HG03159 (cell line): ENCODE results near the gene SIM1.

Experiments used
- ATAC-seq: cut with Tn5 transposase; IDR thresholded peaks from one replicate; pipeline ENCODE4 v1.9.1; 2021; ENCODE audit warnings: mild to moderate bottlenecking, moderate library complexity; ENCODE audit not compliant: unreplicated experiment

SIM1 gene

DNA sequence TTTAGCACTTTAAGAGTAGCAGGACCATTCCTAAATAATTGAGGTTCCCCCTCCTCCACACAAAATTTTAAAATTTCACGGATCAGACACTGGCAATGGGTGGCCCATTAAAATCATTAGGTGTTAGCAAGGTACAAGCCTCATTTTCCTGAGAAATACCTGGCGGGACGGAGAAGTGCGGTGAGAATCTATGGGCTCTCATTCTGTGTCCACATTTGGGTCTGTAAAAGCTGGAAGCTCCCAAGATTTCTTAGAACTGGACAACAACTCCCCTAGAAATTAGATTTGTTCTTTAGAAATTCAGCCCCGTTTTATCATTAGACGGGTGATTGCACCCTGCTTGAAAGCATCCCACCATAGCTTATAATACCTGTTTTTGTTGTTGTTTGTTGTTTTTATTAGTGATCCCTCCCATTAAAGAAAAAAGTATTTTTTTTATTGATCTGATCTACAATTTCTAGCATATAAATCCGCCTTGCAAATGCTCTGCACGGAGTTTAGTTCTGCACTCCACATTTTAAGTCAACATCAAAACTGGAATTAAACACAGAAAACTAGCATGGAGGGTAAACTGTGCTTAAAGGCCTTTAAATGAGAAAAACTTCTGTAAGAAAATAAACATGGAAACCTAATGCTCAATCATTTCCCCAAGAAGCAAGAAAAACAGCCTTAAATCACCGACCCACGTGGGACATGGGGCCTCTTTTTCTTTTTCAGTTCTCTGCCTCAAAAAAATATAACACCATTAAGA is 5.7 kb downstream of the SIM1 start:
- no peak for ATAC-seq

GRCh38 chr6:100457311-100457990 is 7.3 kb downstream of the SIM1 start:
- no peak for ATAC-seq

GRCh38 chr6:100456908-100457235 is 7.8 kb downstream of the SIM1 start:
- no peak for ATAC-seq

DNA sequence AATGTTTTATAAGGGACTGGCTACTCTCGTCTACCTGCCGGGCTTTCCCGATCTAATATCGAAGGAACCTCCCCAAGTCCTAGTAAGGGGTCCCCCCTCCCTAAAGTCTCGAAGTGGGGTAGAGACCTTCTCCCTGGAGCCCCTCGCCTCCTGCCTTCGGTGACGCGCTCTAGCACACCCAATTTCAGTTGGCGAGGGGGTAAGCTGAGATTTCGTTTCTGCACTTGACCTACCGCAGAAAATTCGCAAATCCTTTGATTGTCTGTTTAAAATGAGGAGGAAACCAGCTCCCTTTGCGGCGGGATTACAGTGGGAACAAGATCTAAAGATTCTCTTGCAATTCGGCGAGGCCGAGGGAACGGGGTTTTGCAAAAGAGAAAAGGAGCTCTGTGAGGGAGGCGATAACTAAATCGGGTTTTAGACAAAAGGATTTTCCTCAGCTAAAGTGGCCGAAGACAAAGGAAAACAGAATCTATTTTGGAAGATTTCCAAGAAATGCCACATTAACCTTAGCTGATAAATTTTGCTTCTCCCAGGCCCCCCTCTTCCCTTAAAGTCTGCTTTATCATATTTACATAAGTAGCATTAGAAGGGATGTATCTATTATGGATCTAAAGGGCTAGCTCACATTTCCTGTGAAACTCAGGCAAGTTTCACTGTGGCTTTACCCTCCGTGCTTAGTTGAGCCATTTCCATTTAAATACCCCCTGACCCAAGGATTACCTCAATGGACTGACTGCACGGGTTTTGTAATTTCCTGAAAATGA is 8.4 kb downstream of the SIM1 start:
- no peak for ATAC-seq

DNA sequence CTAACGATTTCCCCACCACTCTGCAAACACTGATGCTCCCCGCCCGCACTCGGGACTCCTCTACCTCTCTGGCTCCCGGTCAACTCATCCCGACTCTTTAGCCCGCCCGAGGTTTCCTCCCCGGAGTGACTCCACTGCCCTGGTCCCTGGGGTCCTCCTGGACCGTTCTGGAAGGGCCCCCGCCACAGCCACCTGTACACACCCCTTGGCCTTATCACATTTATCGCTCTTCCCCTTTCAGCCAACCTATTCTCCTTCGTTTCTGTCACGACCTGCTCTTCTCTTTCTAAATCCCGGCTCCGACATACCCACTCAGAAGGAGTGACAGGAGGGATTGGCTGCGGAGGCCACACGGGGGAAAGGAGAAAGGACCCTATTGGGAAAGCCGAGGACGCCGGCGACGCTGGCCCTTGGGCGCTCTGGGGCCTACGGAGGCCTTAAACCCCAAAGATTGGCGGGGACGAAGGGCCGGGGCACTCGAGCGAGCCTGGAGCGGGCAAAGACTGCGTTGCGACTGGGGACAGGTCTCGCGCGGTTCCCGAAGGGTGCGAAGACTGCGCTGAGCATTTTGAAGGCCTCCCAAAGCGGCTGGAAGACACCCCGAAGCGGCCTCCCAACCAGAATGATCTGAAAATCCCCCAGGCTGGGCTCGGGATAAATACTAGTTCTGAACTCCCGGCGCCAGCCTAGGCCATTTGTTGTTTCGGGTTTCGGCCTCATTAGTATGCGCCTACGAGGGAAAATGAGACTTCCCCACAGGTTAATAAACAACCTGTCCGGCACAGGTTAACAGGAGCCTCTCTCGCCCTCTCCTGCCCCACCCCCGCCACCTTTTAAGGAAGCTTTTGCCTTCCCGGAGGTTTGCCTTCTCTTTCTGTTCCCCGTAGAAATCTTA is 9.2 kb downstream of the SIM1 start:
- no peak for ATAC-seq

DNA sequence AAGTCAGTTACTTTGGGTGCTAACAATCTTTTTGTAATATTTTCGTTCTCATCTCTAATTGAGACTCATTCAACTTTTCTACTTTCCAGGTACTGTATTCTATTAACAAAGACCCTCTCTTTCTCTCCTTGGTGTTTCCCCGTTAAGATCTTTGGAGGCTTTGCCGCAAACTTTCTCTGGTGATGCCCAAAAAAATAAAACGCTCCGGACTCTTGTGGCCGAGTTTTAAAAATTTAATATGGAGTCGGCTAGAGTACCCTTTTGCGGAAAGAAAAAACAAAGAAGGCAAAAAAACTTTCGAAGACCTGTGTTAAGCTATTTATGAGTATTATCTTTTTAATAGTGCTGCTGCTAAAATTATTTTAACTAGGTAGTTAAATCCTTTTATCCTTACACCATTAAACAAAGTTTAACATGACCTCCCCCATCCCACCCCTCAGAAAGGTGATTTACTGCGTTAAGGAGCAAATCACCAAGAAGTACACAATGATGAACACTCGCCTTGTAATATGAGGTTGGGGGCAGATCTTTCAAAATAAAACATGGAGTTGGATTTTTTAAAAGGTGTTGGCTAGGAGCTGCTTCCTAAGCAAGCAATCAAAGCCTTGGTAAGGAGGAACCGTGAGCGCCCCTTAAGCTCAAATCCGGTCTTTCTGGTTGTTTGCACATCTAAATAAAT is 10.0 kb downstream of the SIM1 start:
- ATAC-seq: no peak

DNA sequence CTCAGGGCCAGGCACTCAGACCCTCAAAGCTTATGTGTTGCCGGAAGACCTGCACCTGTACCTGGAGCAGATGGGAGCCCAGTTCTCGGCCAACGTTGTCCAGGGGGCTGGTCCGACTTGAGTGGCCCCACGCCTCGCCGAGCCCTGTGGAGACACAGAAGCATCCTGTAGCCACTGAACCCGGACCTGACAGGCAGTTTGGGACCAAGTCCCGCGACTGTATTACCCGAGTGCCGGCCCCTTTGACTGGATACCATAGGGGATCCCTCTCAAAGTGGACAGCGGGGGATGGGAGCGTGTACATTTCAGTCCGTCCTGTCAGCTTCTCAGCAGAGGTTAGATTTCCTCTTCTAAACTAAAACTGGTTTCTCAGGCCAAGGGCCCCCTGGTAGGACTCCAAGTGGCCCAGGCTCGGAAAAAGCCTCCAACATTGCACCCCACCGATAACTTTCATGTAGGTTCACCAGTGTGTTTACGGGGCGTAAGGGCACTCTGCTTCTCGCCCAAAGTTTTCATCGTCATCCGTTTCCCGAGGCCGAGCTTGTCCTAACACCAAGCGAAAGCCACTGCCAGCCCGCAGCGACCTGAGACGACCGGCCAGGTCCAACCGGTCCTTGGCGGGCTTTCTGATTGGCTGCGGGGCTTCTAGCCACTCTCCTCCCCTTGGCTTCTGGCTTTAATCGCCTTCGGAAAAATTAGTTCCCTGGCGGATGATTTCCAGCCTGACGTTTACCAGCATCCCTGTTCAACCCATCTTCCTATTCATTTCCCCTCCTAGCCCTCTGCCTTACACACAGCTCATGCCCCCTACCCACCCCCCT is 10.8 kb downstream of the SIM1 start:
- no peak for ATAC-seq

GRCh38 chr6:100452998-100453397 is 11.7 kb downstream of the SIM1 start:
- no peak for ATAC-seq

DNA sequence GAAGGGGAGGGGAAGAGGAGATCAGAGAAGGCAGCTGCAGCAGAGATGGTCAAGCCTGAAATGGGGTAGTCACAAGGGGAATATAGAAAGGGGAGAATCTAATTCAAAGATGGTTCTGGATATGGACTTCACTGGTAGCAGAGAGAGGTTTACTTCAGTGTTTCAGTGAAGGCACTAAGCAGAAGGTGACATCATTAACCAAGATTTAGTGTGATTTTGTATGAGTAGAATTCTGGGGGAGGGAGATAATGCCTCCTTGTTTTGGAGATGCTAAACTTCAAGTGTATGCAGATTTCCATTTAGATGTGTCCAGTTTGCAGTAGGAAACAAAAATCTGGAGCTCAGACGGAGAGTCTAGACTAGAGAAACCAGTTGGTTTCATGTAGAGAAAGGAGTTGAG is 13.1 kb downstream of the SIM1 start:
- ATAC-seq: no peak

- no peak for ATAC-seq
Observed at GRCh38 chr6:100449239-100449691, 15.5 kb downstream of the SIM1 start.

- ATAC-seq: no peak
Observed at GRCh38 chr6:100447900-100448748, 16.6 kb downstream of the SIM1 start.

GRCh38 chr6:100447081-100447899 is 17.4 kb downstream of the SIM1 start:
- no peak for ATAC-seq

GRCh38 chr6:100446115-100447080 is 18.3 kb downstream of the SIM1 start:
- no peak for ATAC-seq

GRCh38 chr6:100445512-100445911 is 19.2 kb downstream of the SIM1 start:
- no peak for ATAC-seq

DNA sequence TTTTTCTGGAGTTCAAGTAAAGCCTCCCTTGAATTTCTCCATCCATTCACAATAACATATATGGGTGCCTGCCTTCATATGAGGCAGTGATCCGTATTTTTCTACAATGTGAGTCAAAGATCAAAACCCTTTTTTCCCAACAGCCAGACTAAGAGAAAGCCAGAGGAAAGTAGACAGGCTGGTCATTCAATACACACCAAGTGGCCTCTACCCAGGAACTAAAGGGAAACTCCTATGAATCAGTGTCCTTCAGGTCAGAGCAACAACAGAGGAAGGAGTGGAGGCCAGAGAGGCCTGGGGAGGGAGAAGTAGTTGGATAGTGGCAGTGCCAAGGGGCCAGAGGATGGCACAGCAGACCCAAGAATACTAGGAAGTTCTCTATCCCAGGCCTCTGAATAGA is 23.8 kb downstream of the SIM1 start:
- no peak for ATAC-seq

DNA sequence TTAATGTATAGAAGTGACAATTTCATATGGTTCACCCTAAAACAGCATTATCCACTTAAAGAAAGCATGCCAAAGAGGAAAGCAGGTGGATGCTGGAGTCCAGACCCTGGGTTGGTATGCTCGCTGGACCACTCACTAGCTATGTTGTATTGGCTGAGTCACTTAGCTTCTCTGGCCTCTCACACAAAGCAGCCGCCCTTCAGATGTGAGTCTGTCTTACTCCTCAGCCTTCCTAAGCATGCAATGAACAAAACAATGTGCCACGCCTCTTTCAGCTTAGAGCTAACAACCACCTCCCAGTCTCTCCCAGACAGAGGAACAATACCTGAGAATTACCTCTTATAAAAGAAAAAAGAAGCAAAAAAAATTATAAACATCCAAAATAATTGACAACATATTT is 29.4 kb downstream of the SIM1 start:
- no peak for ATAC-seq
